PC-9 (cell line): Measurements from ENCODE around the gene EPB41. TPM values are rescaled to one million over a fixed set of nuclear protein-coding genes. Genes with fewer than 3 reads are reported as not detected.

ENCODE experiments used
- BruUV-seq: library from RNA; stranded (reverse); fragments of 400-500 nt; replicated peaks from 2 replicates; lab custom pipeline; 2021; lab: Mats Ljungman, UMichigan
- CTCF ChIA-PET: fragments of 300-600 bp; sonication (Branson Sonifier 250); formaldehyde crosslinking; loops from one replicate; lab custom pipeline; 2022; ENCODE audit warnings: antibody characterized with exemption; lab: Charles Lee
- POLR2A ChIA-PET: fragments of 300-600 bp; sonication (Branson Sonifier 250); formaldehyde crosslinking; loops from one replicate; lab custom pipeline; 2022; ENCODE audit warnings: antibody characterized with exemption; ENCODE audit not compliant: unreplicated experiment; lab: Charles Lee
- DNase-seq, 2 experiments: peaks; one replicate each; pipeline versions ENCODE4 v3.0.0 to v3.0.0-alpha.2; 2015 to 2022; ENCODE audit warnings: mixed read lengths in 1 of 2
- H2AFZ ChIP-seq: fragments of 200-600 bp; sonication (generic); 2 replicates; pipeline ENCODE4 v1.8.1; 2017; ENCODE audit warnings: antibody characterized with exemption
- H3F3A ChIP-seq: fragments of 200-600 bp; sonication (generic); 2 replicates; pipeline ENCODE4 v1.8.1; 2017; ENCODE audit warnings: antibody characterized with exemption, mild to moderate bottlenecking, low read depth; ENCODE audit not compliant: insufficient read depth
- H3K27ac ChIP-seq: fragments of 200-600 bp; sonication (generic); 2 replicates; pipeline ENCODE4 v1.6.1; 2016; ENCODE audit warnings: mixed run types
- H3K27me3 ChIP-seq: fragments of 200-600 bp; sonication (generic); 2 replicates; pipeline ENCODE4 v1.6.1; 2016; ENCODE audit warnings: low read depth, mixed run types; ENCODE audit not compliant: insufficient read depth
- H3K36me3 ChIP-seq: fragments of 200-600 bp; sonication (generic); 2 replicates; pipeline ENCODE4 v1.6.1; 2016; ENCODE audit warnings: low read depth, mixed run types
- H3K4me1 ChIP-seq: fragments of 200-600 bp; sonication (generic); replicated peaks from 2 replicates; pipeline ENCODE4 v1.6.1; 2016; ENCODE audit warnings: mixed run types; ENCODE audit not compliant: insufficient read depth
- H3K4me2 ChIP-seq: fragments of 200-600 bp; sonication (generic); 2 replicates; pipeline ENCODE4 v1.6.1; 2017; ENCODE audit warnings: mixed run types
- H3K4me3 ChIP-seq: fragments of 200-600 bp; sonication (generic); 2 replicates; pipeline ENCODE4 v1.6.1; 2016; ENCODE audit warnings: mixed run types
- H3K79me2 ChIP-seq: fragments of 200-600 bp; sonication (generic); 2 replicates; pipeline ENCODE4 v1.6.1; 2017; ENCODE audit warnings: low read depth, mixed run types
- H3K9me2 ChIP-seq: fragments of 200-600 bp; sonication (generic); 2 replicates; pipeline ENCODE4 v1.8.1; 2017; ENCODE audit warnings: mild to moderate bottlenecking; ENCODE audit not compliant: insufficient read depth
- H3K9me3 ChIP-seq: fragments of 200-600 bp; sonication (generic); 2 replicates; pipeline ENCODE4 v1.8.1; 2016; ENCODE audit warnings: low read depth; ENCODE audit not compliant: insufficient read depth
- H4K20me1 ChIP-seq: fragments of 200-600 bp; sonication (generic); 2 replicates; pipeline ENCODE4 v1.8.1; 2017; ENCODE audit not compliant: insufficient read depth
- EZH2 ChIP-seq: fragments of 200-600 bp; sonication (generic); IDR thresholded peaks from 2 replicates; pipeline ENCODE4 v1.8.0; 2017; ENCODE audit warnings: antibody characterized with exemption, low read depth
- intact Hi-C: fragments of 100-400 bp; cut with micrococcal nuclease; formaldehyde crosslinking; loops from one replicate; pipeline ENCODE4 v1.10.0; 2022; ENCODE audit not compliant: unreplicated experiment
- total RNA-seq: library from RNA; stranded (reverse); gene quantifications from 2 replicates; pipeline ENCODE4 v1.2.3, GENCODE V29; 2021
- TF ChIP-seq, protein P1 (sequence below): fragments of 200-600 bp; sonication (generic); conservative IDR thresholded peaks from 2 replicates; pipeline ENCODE4 v1.6.1; 2017; ENCODE audit warnings: mixed run types, antibody characterized with exemption, mild to moderate bottlenecking, moderate library complexity

Gene EPB41
- total RNA-seq, 1 experiment from 2014 or later, result 42.2 TPM

DNA sequence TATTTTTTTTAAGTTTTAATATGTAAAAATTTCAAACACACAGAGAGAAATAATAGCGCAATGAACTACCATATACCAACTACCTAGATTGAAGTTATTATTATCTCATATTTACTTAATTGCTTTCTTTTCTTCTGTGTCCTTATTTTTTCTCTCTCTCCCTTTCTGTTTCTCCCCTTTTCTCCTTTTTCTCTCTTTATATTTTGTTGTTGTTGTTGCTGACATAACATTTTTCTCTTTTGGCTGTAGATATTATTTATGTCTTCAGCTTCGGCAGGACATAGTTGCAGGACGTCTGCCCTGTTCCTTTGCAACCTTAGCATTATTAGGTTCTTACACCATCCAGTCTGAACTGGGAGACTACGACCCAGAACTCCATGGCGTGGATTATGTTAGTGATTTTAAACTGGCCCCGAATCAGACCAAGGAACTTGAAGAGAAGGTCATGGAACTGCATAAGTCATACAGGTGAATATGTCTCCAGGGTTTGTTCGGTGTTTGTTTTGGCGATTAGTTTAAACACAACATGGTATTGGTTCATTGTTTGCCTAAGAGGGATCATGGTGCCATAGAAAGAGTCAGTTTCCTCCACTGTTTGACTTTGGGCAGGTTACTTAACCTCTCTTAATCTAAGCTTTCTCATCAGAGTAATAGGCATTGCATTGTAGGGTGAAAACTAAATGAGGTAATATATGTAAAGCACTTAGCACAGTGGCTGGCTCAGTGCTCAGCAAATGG lies 103.8 kb downstream of the EPB41 start:
- Histone ChIP-seq H3F3A (no peaks in the 10 kb centered on the region), H3K27ac (no peak overlapping the region), H4K20me1 (no peaks in the 10 kb centered on the region), H3K36me3 (no peaks in the 10 kb centered on the region), H3K4me3 (no peak overlapping the region), H2AFZ (no peak overlapping the region), H3K79me2 (no peaks in the 10 kb centered on the region), H3K9me2 (no peaks in the 10 kb centered on the region), H3K4me2 (no peak overlapping the region), H3K4me1 (no peaks in the 10 kb centered on the region), H3K27me3 (no peaks in the 10 kb centered on the region), H3K9me3 (no peaks in the 10 kb centered on the region)
- intact Hi-C loops, result no loop called here
- no TSS peak for BruUV-seq
- DNase-seq, result no peak
- POLR2A ChIA-PET, result no interaction called here
- no peak for TF ChIP-seq EZH2
- TF ChIP-seq, protein P1, sequence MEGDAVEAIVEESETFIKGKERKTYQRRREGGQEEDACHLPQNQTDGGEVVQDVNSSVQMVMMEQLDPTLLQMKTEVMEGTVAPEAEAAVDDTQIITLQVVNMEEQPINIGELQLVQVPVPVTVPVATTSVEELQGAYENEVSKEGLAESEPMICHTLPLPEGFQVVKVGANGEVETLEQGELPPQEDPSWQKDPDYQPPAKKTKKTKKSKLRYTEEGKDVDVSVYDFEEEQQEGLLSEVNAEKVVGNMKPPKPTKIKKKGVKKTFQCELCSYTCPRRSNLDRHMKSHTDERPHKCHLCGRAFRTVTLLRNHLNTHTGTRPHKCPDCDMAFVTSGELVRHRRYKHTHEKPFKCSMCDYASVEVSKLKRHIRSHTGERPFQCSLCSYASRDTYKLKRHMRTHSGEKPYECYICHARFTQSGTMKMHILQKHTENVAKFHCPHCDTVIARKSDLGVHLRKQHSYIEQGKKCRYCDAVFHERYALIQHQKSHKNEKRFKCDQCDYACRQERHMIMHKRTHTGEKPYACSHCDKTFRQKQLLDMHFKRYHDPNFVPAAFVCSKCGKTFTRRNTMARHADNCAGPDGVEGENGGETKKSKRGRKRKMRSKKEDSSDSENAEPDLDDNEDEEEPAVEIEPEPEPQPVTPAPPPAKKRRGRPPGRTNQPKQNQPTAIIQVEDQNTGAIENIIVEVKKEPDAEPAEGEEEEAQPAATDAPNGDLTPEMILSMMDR, result no peak
- CTCF ChIA-PET, result no interaction called here

- POLR2A ChIA-PET, result no interaction called here
Observed at GRCh38 chr1:29022620-29023019, 108.3 kb downstream of the EPB41 start.

DNA sequence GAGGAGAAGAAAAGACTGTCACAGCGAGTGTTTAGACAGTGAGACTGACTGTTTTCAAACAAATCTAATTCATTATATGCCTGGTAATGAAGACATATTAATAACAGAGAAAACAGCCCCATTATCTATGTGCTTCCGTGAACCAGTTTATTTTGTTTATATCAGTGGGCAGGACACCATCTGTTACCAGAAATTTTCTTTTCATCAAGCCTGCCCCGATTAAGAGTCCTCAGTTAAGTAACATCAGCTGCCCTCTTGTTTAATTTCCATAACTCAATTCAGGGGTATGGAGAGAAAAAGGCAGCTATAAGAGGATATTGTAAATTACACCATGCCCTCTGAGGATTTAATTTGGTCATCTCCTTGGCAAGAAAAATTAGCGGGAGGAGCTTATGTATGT lies 115.3 kb downstream of the EPB41 start:
- CTCF ChIA-PET, result interaction anchor here (0.6 to 0.7 kb wide), 2 partner anchors 205 to 293 kb away, joined by 7 to 8 read pairs; partner anchors contain the start of gene YTHDF2
- H3K79me2 ChIP-seq, result no peaks in the 10 kb centered on the region
- no peaks in the 10 kb centered on the region for H3F3A ChIP-seq
- intact Hi-C loops, result loop anchor here (10.0 kb wide), 1 partner anchor 1675 kb away; no protein-coding TSS in a partner anchor
- no peak for TF ChIP-seq EZH2
- TF ChIP-seq, protein P1, result no peak
- DNase-seq, result no peak
- no TSS peak for BruUV-seq
- H3K9me2 ChIP-seq, result no peaks in the 10 kb centered on the region
- H3K36me3 ChIP-seq, result no peaks in the 10 kb centered on the region
- H3K4me1 ChIP-seq, result no peaks in the 10 kb centered on the region
- H3K27ac ChIP-seq, result no peak overlapping the region
- H3K4me3 ChIP-seq, result no peak overlapping the region
- H3K9me3 ChIP-seq, result no peaks in the 10 kb centered on the region
- H4K20me1 ChIP-seq, result no peaks in the 10 kb centered on the region
- POLR2A ChIA-PET, result no interaction called here
- no peak overlapping the region for H3K4me2 ChIP-seq
- H3K27me3 ChIP-seq, result no peaks in the 10 kb centered on the region
- H2AFZ ChIP-seq, result no peak overlapping the region

More at GRCh38 chr1:29022620-29023019, 108.3 kb downstream of the EPB41 start:
- Histone ChIP-seq H3K27ac (no peak overlapping the region), H3K4me3 (no peak overlapping the region), H3K79me2 (no peaks in the 10 kb centered on the region), H3K4me1 (no peaks in the 10 kb centered on the region), H3K27me3 (no peaks in the 10 kb centered on the region), H4K20me1 (no peaks in the 10 kb centered on the region), H3K9me2 (no peaks in the 10 kb centered on the region), H3K36me3 (no peaks in the 10 kb centered on the region), H2AFZ (no peak overlapping the region), H3K9me3 (no peaks in the 10 kb centered on the region), H3F3A (no peaks in the 10 kb centered on the region), H3K4me2 (no peak overlapping the region)
- no TSS peak for BruUV-seq
- DNase-seq, result no peak
- TF ChIP-seq, protein P1, result no peak
- TF ChIP-seq EZH2, result no peak
- CTCF ChIA-PET, result no interaction called here
- intact Hi-C loops, result no loop called here
